ENCODE results near the gene MPPED1. TPM values are rescaled to one million over a fixed set of nuclear protein-coding genes. Genes with fewer than 3 reads are reported as not detected.

MPPED1 gene
- total RNA-seq, 1 experiment from 2014 or later: not detected

- ChIA-PET CTCF (interaction anchor here (0.6 kb wide), 1 partner anchor 1142 kb away, joined by 3 read pairs; no protein-coding TSS in a partner anchor), POLR2A (ENCODE audit: unreplicated experiment) (no interaction called here)
- Histone ChIP-seq H3F3A (ENCODE audit: insufficient read depth, low read depth) (no peaks in the 10 kb centered on the region), H3K36me3 (ENCODE audit: low read depth) (no peaks in the 10 kb centered on the region), H4K20me1 (ENCODE audit: insufficient read depth) (no peaks in the 10 kb centered on the region; the same call in 1 of the 2 replicates), H2AFZ (no peak overlapping the region), H3K4me3 (no peak overlapping the region), H3K9me3 (ENCODE audit: insufficient read depth, low read depth) (no peaks in the 10 kb centered on the region), H3K4me2 (no peak overlapping the region), H3K27ac (no peak overlapping the region), H3K27me3 (ENCODE audit: insufficient read depth, low read depth) (peaks cover 100% of the 10 kb centered on the region), H3K4me1 (replicated peaks; ENCODE audit: insufficient read depth) (no peaks in the 10 kb centered on the region), H3K79me2 (ENCODE audit: low read depth) (no peaks in the 10 kb centered on the region), H3K9me2 (ENCODE audit: insufficient read depth) (no peaks in the 10 kb centered on the region)
- TF ChIP-seq, protein P1, sequence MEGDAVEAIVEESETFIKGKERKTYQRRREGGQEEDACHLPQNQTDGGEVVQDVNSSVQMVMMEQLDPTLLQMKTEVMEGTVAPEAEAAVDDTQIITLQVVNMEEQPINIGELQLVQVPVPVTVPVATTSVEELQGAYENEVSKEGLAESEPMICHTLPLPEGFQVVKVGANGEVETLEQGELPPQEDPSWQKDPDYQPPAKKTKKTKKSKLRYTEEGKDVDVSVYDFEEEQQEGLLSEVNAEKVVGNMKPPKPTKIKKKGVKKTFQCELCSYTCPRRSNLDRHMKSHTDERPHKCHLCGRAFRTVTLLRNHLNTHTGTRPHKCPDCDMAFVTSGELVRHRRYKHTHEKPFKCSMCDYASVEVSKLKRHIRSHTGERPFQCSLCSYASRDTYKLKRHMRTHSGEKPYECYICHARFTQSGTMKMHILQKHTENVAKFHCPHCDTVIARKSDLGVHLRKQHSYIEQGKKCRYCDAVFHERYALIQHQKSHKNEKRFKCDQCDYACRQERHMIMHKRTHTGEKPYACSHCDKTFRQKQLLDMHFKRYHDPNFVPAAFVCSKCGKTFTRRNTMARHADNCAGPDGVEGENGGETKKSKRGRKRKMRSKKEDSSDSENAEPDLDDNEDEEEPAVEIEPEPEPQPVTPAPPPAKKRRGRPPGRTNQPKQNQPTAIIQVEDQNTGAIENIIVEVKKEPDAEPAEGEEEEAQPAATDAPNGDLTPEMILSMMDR (conservative IDR thresholded peaks at IDR 0.05): no peak
- no peak for TF ChIP-seq EZH2 (IDR thresholded peaks at IDR 0.05; ENCODE audit: low read depth)
- no TSS peak for BruUV-seq (replicated peaks)
- intact Hi-C loops (cut with micrococcal nuclease; ENCODE audit: unreplicated experiment): no loop called here
- DNase-seq: no peak
Observed at GRCh38 chr22:43481568-43482317, 69.9 kb downstream of the MPPED1 start.

DNA sequence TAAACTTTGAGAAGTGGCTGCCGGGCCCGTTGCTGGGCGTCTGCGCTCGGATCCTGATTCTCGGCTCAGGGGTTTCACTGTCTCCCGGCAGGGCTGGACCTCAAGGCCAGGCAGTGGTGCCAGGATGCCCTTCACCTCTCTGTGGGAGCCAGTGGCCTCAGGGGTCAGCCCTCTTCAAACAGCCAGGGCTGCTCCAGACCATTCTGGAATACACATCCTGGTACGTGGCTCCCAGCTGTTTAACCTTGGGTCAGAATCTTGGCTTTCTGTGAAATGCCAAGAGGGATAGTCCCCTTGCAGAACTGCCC is 70.5 kb downstream of the MPPED1 start:
- Histone ChIP-seq H3K4me1 (replicated peaks; ENCODE audit: insufficient read depth) (no peaks in the 10 kb centered on the region), H3K4me2 (no peak overlapping the region), H4K20me1 (ENCODE audit: insufficient read depth) (no peaks in the 10 kb centered on the region; the same call in 1 of the 2 replicates), H3K4me3 (no peak overlapping the region), H3K79me2 (ENCODE audit: low read depth) (no peaks in the 10 kb centered on the region), H2AFZ (no peak overlapping the region), H3K9me2 (ENCODE audit: insufficient read depth) (no peaks in the 10 kb centered on the region), H3K9me3 (ENCODE audit: insufficient read depth, low read depth) (no peaks in the 10 kb centered on the region), H3K27me3 (ENCODE audit: insufficient read depth, low read depth) (peaks cover 100% of the 10 kb centered on the region), H3K27ac (no peak overlapping the region), H3K36me3 (ENCODE audit: low read depth) (no peaks in the 10 kb centered on the region), H3F3A (ENCODE audit: insufficient read depth, low read depth) (no peaks in the 10 kb centered on the region)
- CTCF ChIA-PET: no interaction called here
- intact Hi-C loops (cut with micrococcal nuclease; ENCODE audit: unreplicated experiment): no loop called here
- TF ChIP-seq EZH2 (IDR thresholded peaks at IDR 0.05; ENCODE audit: low read depth): no peak
- TF ChIP-seq, protein P1 (conservative IDR thresholded peaks at IDR 0.05): no peak
- BruUV-seq (replicated peaks): no TSS peak
- POLR2A ChIA-PET (ENCODE audit: unreplicated experiment): no interaction called here
- DNase-seq: no peak

DNA sequence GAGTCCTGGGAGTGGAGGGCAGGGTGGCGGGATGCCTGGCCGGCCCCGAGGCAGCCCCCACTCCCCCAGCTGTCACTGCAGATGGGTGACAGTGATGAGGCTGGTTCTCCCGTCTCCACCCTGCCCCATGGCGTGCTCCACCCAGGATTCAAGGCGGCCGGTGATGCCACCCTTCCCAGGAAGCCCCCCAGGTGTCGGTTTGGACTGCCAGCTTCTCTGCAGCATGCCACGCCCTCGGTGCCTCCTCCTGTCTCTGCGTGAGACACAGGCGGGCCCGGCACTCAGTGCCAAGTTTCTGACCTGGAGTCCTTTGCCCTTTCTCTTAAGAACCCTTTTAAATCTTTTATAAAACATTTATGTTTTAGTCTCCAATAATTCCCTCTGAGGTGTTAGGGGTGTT is 71.5 kb downstream of the MPPED1 start:
- Histone ChIP-seq H3K9me2 (ENCODE audit: insufficient read depth) (no peaks in the 10 kb centered on the region), H3K36me3 (ENCODE audit: low read depth) (no peaks in the 10 kb centered on the region), H3K4me3 (no peak overlapping the region), H3K79me2 (ENCODE audit: low read depth) (no peaks in the 10 kb centered on the region), H3K9me3 (ENCODE audit: insufficient read depth, low read depth) (no peaks in the 10 kb centered on the region), H3F3A (ENCODE audit: insufficient read depth, low read depth) (no peaks in the 10 kb centered on the region), H3K4me1 (replicated peaks; ENCODE audit: insufficient read depth) (no peaks in the 10 kb centered on the region), H3K27me3 (ENCODE audit: insufficient read depth, low read depth) (peaks cover 100% of the 10 kb centered on the region), H2AFZ (no peak overlapping the region), H3K4me2 (no peak overlapping the region), H3K27ac (no peak overlapping the region), H4K20me1 (ENCODE audit: insufficient read depth) (no peaks in the 10 kb centered on the region; the same call in 1 of the 2 replicates)
- no peak for DNase-seq
- no TSS peak for BruUV-seq (replicated peaks)
- intact Hi-C loops (cut with micrococcal nuclease; ENCODE audit: unreplicated experiment): no loop called here
- CTCF ChIA-PET: interaction anchor here (0.7 kb wide), 1 partner anchor 54 kb away, joined by 3 read pairs; no protein-coding TSS in a partner anchor
- TF ChIP-seq, protein P1 (conservative IDR thresholded peaks at IDR 0.05): no peak
- POLR2A ChIA-PET (ENCODE audit: unreplicated experiment): no interaction called here
